Tibial nerve (tissue), 4 donors: Measurements from ENCODE around the gene F2R.
"Not testable (repeated sequence)": the region's sequence is repeated elsewhere in the genome, so short reads cannot be mapped to it uniquely, and the experiment has no call there.

Experiments
- EP300 ChIP-seq, 2 donors: sonication (generic); formaldehyde crosslinking; IDR thresholded peaks; one replicate each; pipeline ENCODE4 v1.6.1; 2017; ENCODE audit warnings: antibody characterized with exemption in 2 of 2, mild to moderate bottlenecking in 1 of 2
- TF ChIP-seq, protein P1 (sequence below), 5 experiments: fragments of 200-600 bp in 3 of 5; fragments of 450-650 bp in 2 of 5; sonication (generic) in 3 of 5; IDR thresholded peaks; one replicate each; pipeline ENCODE4 v1.5.1; 2016 to 2019; ENCODE audit warnings: antibody characterized with exemption in 5 of 5, mild to moderate bottlenecking in 3 of 5, moderate library complexity in 2 of 5

DNA sequence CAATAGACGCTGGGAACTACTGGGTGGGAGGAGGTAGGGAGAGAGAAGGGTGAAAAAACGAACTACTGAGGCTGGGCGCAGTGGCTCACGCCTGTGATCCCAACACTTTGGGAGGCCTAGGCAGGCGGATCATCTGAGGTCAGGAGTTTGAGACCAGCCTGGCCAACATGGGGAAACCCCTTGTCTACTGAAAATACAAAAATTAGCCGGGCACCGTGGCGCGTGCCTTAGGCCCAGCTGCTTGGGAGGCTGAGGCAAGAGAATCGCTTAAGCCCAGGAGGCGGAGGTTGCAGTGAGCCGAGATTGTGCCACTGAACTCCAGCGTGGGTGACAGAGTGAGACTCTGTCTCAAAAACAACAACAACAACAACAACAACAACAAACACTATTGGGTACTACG, 55.1 kb downstream of the F2R start:
- TF ChIP-seq, protein P1, sequence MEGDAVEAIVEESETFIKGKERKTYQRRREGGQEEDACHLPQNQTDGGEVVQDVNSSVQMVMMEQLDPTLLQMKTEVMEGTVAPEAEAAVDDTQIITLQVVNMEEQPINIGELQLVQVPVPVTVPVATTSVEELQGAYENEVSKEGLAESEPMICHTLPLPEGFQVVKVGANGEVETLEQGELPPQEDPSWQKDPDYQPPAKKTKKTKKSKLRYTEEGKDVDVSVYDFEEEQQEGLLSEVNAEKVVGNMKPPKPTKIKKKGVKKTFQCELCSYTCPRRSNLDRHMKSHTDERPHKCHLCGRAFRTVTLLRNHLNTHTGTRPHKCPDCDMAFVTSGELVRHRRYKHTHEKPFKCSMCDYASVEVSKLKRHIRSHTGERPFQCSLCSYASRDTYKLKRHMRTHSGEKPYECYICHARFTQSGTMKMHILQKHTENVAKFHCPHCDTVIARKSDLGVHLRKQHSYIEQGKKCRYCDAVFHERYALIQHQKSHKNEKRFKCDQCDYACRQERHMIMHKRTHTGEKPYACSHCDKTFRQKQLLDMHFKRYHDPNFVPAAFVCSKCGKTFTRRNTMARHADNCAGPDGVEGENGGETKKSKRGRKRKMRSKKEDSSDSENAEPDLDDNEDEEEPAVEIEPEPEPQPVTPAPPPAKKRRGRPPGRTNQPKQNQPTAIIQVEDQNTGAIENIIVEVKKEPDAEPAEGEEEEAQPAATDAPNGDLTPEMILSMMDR (IDR thresholded peaks at IDR 0.05): not testable (repeated sequence)
- not testable (repeated sequence) for TF ChIP-seq EP300 (IDR thresholded peaks at IDR 0.05)
